ENCODE measurements around the gene KRT79. TPM values are rescaled to one million over a fixed set of nuclear protein-coding genes. Genes with fewer than 3 reads are reported as not detected.

The KRT79 gene
- total RNA-seq, 3 donors from 2014 or later = not detected

GRCh38 chr12:52805739-52806138 is 28.4 kb downstream of the KRT79 start:
- intact Hi-C loops (cut with DNase I, micrococcal nuclease) = no loop called here
- ATAC-seq (no peak), DNase-seq (no peak)
- Histone ChIP-seq H3K4me3 (no peak overlapping the region), H3K36me3 (ENCODE audit: low read depth) (no peaks in the 10 kb centered on the region), H3K4me1 (ENCODE audit: low read depth) (peaks cover 2% of the 10 kb centered on the region), H3K9me3 (no peaks in the 10 kb centered on the region)
- TF ChIP-seq, protein P1, sequence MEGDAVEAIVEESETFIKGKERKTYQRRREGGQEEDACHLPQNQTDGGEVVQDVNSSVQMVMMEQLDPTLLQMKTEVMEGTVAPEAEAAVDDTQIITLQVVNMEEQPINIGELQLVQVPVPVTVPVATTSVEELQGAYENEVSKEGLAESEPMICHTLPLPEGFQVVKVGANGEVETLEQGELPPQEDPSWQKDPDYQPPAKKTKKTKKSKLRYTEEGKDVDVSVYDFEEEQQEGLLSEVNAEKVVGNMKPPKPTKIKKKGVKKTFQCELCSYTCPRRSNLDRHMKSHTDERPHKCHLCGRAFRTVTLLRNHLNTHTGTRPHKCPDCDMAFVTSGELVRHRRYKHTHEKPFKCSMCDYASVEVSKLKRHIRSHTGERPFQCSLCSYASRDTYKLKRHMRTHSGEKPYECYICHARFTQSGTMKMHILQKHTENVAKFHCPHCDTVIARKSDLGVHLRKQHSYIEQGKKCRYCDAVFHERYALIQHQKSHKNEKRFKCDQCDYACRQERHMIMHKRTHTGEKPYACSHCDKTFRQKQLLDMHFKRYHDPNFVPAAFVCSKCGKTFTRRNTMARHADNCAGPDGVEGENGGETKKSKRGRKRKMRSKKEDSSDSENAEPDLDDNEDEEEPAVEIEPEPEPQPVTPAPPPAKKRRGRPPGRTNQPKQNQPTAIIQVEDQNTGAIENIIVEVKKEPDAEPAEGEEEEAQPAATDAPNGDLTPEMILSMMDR (IDR thresholded peaks at IDR 0.05) = no peak

- TF ChIP-seq, protein P1 (IDR thresholded peaks at IDR 0.05) = no peak
- H3K4me1 ChIP-seq (ENCODE audit: low read depth) = peaks cover 8% of the 10 kb centered on the region
- intact Hi-C loops (cut with DNase I, micrococcal nuclease) = no loop called here
- H3K4me3 ChIP-seq = no peak overlapping the region
- ATAC-seq = no peak
- no peaks in the 10 kb centered on the region for H3K36me3 ChIP-seq (ENCODE audit: low read depth)
- DNase-seq = no peak
- no peaks in the 10 kb centered on the region for H3K9me3 ChIP-seq
Measured at GRCh38 chr12:52805000-52805399, 29.1 kb downstream of the KRT79 start.

DNA sequence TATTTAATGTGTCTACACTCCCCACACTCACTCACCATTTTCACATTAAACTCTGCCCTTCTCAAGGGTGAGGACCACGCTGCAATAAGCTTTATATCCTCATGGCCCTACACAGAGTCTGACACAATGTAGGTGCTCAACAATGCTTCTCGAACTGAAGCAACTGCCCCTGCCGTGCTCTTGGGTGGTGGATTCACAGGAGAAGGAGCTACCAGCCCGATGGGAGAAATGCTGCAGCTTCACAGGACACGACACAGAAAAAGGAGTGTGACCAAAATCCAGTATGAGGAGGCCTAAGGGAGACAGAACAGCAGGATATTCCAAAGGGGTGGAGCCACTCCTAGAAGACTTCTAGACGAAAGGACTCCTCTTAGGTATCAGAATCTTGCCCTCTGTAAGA is 31.7 kb downstream of the KRT79 start:
- DNase-seq (no peak), ATAC-seq (no peak)
- TF ChIP-seq, protein P1 (IDR thresholded peaks at IDR 0.05) = no peak
- H3K4me3 ChIP-seq = no peak overlapping the region
- intact Hi-C loops (cut with DNase I, micrococcal nuclease) = no loop called here
- no peaks in the 10 kb centered on the region for H3K9me3 ChIP-seq
- peaks cover 8% of the 10 kb centered on the region for H3K4me1 ChIP-seq (ENCODE audit: low read depth)
- H3K36me3 ChIP-seq (ENCODE audit: low read depth) = no peaks in the 10 kb centered on the region

DNA sequence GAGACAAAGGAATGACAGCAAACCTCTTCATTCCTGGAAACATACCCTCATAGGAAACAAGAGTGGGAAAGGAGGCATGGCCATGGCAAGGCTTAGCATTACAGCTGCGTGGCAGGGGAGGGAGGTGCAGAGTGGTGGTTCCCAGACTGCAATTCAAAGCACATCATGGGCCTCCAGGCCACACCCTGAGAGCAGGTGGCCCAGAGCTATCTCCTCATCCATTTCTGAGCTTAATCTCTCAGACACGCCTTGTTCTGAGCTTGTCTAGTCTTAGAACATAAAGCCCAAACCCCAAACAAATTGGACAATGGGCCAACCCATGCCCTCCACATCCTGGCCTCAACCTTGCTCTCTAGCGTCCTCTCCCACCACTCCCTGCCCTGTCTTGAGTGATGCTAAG is 32.3 kb downstream of the KRT79 start:
- Histone ChIP-seq H3K4me1 (ENCODE audit: low read depth) (peaks cover 8% of the 10 kb centered on the region), H3K36me3 (ENCODE audit: low read depth) (no peaks in the 10 kb centered on the region), H3K4me3 (no peak overlapping the region), H3K9me3 (no peaks in the 10 kb centered on the region)
- DNase-seq (no peak), ATAC-seq (peak; percentile 36)
- TF ChIP-seq, protein P1 (IDR thresholded peaks at IDR 0.05) = no peak
- intact Hi-C loops (cut with DNase I, micrococcal nuclease) = no loop called here

DNA sequence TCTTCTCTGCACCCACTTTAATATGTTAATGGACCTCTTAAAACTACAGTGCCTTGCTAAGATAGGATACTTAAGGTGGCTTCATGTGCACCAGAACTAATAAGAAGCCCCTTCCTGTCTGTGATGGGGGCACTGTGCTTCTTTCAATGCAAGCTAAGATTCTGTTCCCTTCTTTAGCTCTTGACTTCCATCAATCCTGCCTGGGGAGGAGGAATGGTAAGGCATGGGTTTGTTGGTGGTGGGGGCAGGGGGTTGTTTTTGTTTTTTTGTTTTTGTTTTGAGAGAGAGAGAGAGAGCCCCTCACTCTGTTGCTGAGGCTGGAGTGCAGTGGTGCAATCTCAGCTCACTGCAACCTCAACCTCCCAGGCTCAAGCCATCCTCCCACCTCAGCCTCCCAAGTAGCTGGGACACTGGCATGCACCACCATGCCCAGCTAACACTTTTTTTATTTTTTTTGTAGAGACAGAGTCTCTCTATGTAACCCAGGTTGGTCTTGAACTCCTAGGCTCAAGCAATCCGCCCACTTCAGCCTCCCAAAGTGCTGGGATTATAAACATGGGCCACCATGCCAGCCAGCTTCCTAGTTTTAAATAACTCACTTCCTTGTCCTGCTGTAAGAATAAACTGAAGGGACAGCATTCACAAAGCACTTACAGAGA is 33.7 kb downstream of the KRT79 start:
- Histone ChIP-seq H3K4me1 (ENCODE audit: low read depth) (peaks cover 8% of the 10 kb centered on the region), H3K4me3 (no peak overlapping the region), H3K9me3 (no peaks in the 10 kb centered on the region), H3K36me3 (ENCODE audit: low read depth) (no peaks in the 10 kb centered on the region)
- no peak for ATAC-seq
- TF ChIP-seq, protein P1 (IDR thresholded peaks at IDR 0.05) = no peak
- DNase-seq = peak in 1 of 3 donors; percentile 32
- intact Hi-C loops (cut with DNase I, micrococcal nuclease) = no loop called here

Measured in mucosa of descending colon (tissue), 3 donors.